GM18502 (cell line): ENCODE data around the gene ZNF318.

Experiments used
- ATAC-seq: cut with Tn5 transposase; IDR thresholded peaks from one replicate; pipeline ENCODE4 v1.9.1; 2021; ENCODE audit warnings: mild to moderate bottlenecking; ENCODE audit not compliant: unreplicated experiment, poor library complexity

ZNF318 gene

GRCh38 chr6:43287717-43288679 is 81.4 kb downstream of the ZNF318 start:
- ATAC-seq, result no peak

- no peak for ATAC-seq
Measured at GRCh38 chr6:43286980-43287716, 82.3 kb downstream of the ZNF318 start.

GRCh38 chr6:43286456-43286979 is 82.9 kb downstream of the ZNF318 start:
- no peak for ATAC-seq
